ENCODE measurements around the gene KPRP. TPM values are rescaled to one million over a fixed set of nuclear protein-coding genes. Genes with fewer than 3 reads are reported as not detected.

KPRP gene
- total and polyA plus RNA-seq, 2 experiments from 2014 or later: not detected

GRCh38 chr1:152801333-152801732 is 43.5 kb downstream of the KPRP start:
- H3K4me1 ChIP-seq (ENCODE audit: insufficient read depth): no peaks in the 10 kb centered on the region
- no peaks in the 10 kb centered on the region for H4K20me1 ChIP-seq (replicated peaks; ENCODE audit: insufficient read depth)
- Mint-ChIP-seq H3K9me3 (no peaks in the 10 kb centered on the region), H3K27me3 (ENCODE audit: insufficient read depth, low read depth, poor library complexity) (peaks cover 3% of the 10 kb centered on the region), H3K4me1 (no peaks in the 10 kb centered on the region), H3K27ac (no peak overlapping the region), H3K4me3 (no peak overlapping the region), H3K36me3 (ENCODE audit: low read depth) (no peaks in the 10 kb centered on the region)
- H3K79me2 ChIP-seq (replicated peaks; ENCODE audit: insufficient read depth): no peaks in the 10 kb centered on the region
- H3K27ac ChIP-seq (ENCODE audit: low read depth): no peak overlapping the region
- no peak overlapping the region for H3K4me3 ChIP-seq
- DNase-seq (ENCODE audit: low spot score): no peak
- no peaks in the 10 kb centered on the region for H3K27me3 ChIP-seq (ENCODE audit: insufficient read depth)
- H2AFZ ChIP-seq: no peak overlapping the region
- H3K36me3 ChIP-seq (ENCODE audit: insufficient read depth): no peaks in the 10 kb centered on the region
- no peak for TF ChIP-seq ETS1 (IDR thresholded peaks at IDR 0.05)
- no peak for TF ChIP-seq EZH2phosphoT487 (IDR thresholded peaks at IDR 0.05; ENCODE audit: unreplicated experiment)
- no peak for TF ChIP-seq ZNF114 (CRISPR knock-in tag; IDR thresholded peaks at IDR 0.05)
- no peak for TF ChIP-seq POLR2AphosphoS5 (IDR thresholded peaks at IDR 0.05; ENCODE audit: low read depth)
- TF ChIP-seq STAT1 (IDR thresholded peaks at IDR 0.05; ENCODE audit: unreplicated experiment): no peak
- no peak for TF ChIP-seq CREB1 (CRISPR knock-in tag; IDR thresholded peaks at IDR 0.05; ENCODE audit: low read depth)
- no peak for TF ChIP-seq EZH2 (IDR thresholded peaks at IDR 0.05; ENCODE audit: low read depth, unreplicated experiment)
- no peak for ATAC-seq
- H3K4me2 ChIP-seq: no peak overlapping the region
- H3F3A ChIP-seq (replicated peaks; ENCODE audit: low read depth): no peaks in the 10 kb centered on the region
- no peaks in the 10 kb centered on the region; the same call in 1 of the 2 replicates for H3K9me2 ChIP-seq (ENCODE audit: insufficient read depth)

DNA sequence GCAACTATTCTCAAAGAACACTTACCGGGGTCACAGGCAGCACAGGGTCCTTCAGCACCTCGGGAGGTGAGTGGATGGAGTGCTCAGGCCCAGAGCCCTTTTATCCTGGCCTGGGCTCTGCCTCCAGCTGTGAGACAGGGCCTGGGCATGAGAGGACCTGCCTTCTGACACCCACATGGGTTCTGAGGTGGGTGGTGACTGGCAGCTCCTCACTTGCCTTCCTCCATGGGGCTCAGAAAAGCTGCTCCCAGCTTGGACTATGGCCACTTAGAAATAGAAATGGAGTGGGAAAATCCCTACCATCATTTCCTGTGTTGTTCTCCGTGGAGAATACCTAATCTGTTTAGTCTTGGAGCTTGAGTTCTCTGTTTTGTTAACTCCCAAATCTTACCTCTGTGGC is 48.8 kb downstream of the KPRP start, which contains the start of gene LCE1C:
TSS of gene LCE1C (minus strand) at position 76 of the 400 bp plus-strand sequence. CDS start 1,173 bp downstream, outside the sequence.
- TF ChIP-seq STAT1 (IDR thresholded peaks at IDR 0.05; ENCODE audit: unreplicated experiment) (no peak), POLR2AphosphoS5 (IDR thresholded peaks at IDR 0.05; ENCODE audit: low read depth) (no peak), ZNF462 (CRISPR knock-in tag; IDR thresholded peaks at IDR 0.05) (no peak), EZH2phosphoT487 (IDR thresholded peaks at IDR 0.05; ENCODE audit: unreplicated experiment) (no peak), CREB1 (CRISPR knock-in tag; IDR thresholded peaks at IDR 0.05; ENCODE audit: low read depth) (no peak), JUNB (IDR thresholded peaks at IDR 0.05; ENCODE audit: unreplicated experiment) (no peak), NANOG (IDR thresholded peaks at IDR 0.05; ENCODE audit: borderline replicate concordance) (no peak), ETS1 (IDR thresholded peaks at IDR 0.05) (no peak), EZH2 (IDR thresholded peaks at IDR 0.05; ENCODE audit: low read depth, unreplicated experiment) (no peak), ZNF114 (CRISPR knock-in tag; IDR thresholded peaks at IDR 0.05) (no peak)
- H3F3A ChIP-seq (replicated peaks; ENCODE audit: low read depth): no peaks in the 10 kb centered on the region
- no peaks in the 10 kb centered on the region for H3K4me1 ChIP-seq (ENCODE audit: insufficient read depth)
- H3K27me3 ChIP-seq (ENCODE audit: insufficient read depth): no peaks in the 10 kb centered on the region
- H3K79me2 ChIP-seq (replicated peaks; ENCODE audit: insufficient read depth): no peaks in the 10 kb centered on the region
- no peak within 1 kb of the TSS for H3K4me3 ChIP-seq
- no peak within 1 kb of the TSS for H3K4me2 ChIP-seq
- ATAC-seq (no peak), DNase-seq (ENCODE audit: low spot score) (no peak)
- Mint-ChIP-seq H3K4me1 (no peaks in the 10 kb centered on the region), H3K27me3 (ENCODE audit: insufficient read depth, low read depth, poor library complexity) (no peaks in the 10 kb centered on the region), H3K4me3 (no peak within 1 kb of the TSS), H3K36me3 (ENCODE audit: low read depth) (no peaks in the 10 kb centered on the region), H3K27ac (no peak within 1 kb of the TSS), H3K9me3 (no peaks in the 10 kb centered on the region)
- no peaks in the 10 kb centered on the region for H4K20me1 ChIP-seq (replicated peaks; ENCODE audit: insufficient read depth)
- 0 out of 2 replicates have a peak within 1 kb of the TSS, but pooled peaks have one; percentile 14 for H2AFZ ChIP-seq
- no peak within 1 kb of the TSS for H3K27ac ChIP-seq (ENCODE audit: low read depth)
- no peaks in the 10 kb centered on the region for H3K36me3 ChIP-seq (ENCODE audit: insufficient read depth)
- H3K9me2 ChIP-seq (ENCODE audit: insufficient read depth): no peaks in the 10 kb centered on the region

Data from GM23338 (cell line).